CD14-positive monocyte (primary cell): ENCODE data around the gene KRIT1. TPM values are rescaled to one million over a fixed set of nuclear protein-coding genes. Genes with fewer than 3 reads are reported as not detected.
"Not testable (repeated sequence)": the region's sequence is repeated elsewhere in the genome, so short reads cannot be mapped to it uniquely, and the experiment has no call there.

Experiments used
- DNase-seq, 3 donors: peaks; one replicate each; pipeline ENCODE4 v3.0.0-alpha.2; 2011 to 2022
- H2AFZ ChIP-seq: 2 replicates; pipeline ENCODE4 v1.6.0; 2012; ENCODE audit warnings: mild to moderate bottlenecking, low read depth, low read length, inconsistent platforms; ENCODE audit not compliant: insufficient read depth, poor library complexity, severe bottlenecking
- H3K27ac ChIP-seq, 2 donors: 1 replicate in 1 of 2; 2 replicates in 1 of 2; pipeline ENCODE4 v1.5.1; 2012 to 2013; ENCODE audit warnings: low read length in 2 of 2, control low read depth in 1 of 2, inconsistent platforms in 1 of 2, low read depth in 1 of 2, mild to moderate bottlenecking in 1 of 2
- H3K27me3 ChIP-seq, 2 donors: one replicate each; pipeline versions ENCODE4 v1.6.0 to v1.6.1; 2011 to 2013; ENCODE audit warnings: low read length in 2 of 2; ENCODE audit not compliant: control insufficient read depth in 2 of 2, insufficient read depth in 2 of 2
- H3K36me3 ChIP-seq, 2 donors: replicated peaks in 1 of 2; 1 replicate in 1 of 2; 2 replicates in 1 of 2; pipeline versions ENCODE4 v1.5.1 to v1.6.1; 2012 to 2013; ENCODE audit warnings: low read length in 2 of 2, control low read depth in 1 of 2, inconsistent platforms in 1 of 2, mild to moderate bottlenecking in 1 of 2; ENCODE audit not compliant: insufficient read depth in 2 of 2, control insufficient read depth in 1 of 2
- H3K4me1 ChIP-seq, 2 donors: 1 replicate in 1 of 2; 2 replicates in 1 of 2; pipeline versions ENCODE4 v1.5.1 to v1.6.1; 2012 to 2013; ENCODE audit warnings: low read length in 2 of 2, control low read depth in 1 of 2, inconsistent platforms in 1 of 2, mild to moderate bottlenecking in 1 of 2, moderate library complexity in 1 of 2; ENCODE audit not compliant: insufficient read depth in 2 of 2, control insufficient read depth in 1 of 2
- H3K4me2 ChIP-seq: replicated peaks from 2 replicates; pipeline ENCODE3; 2012; ENCODE audit warnings: low read length, moderate library complexity, mild to moderate bottlenecking; ENCODE audit not compliant: poor library complexity, severe bottlenecking; ENCODE audit errors: extremely low read depth
- H3K4me3 ChIP-seq, 3 experiments: fragments of 200-600 bp in 1 of 3; sonication (generic) in 1 of 3; replicated peaks in 1 of 3; 1 replicate in 2 of 3; 2 replicates in 1 of 3; pipeline ENCODE4 v1.5.1; 2011 to 2013; ENCODE audit warnings: low read length in 3 of 3, mild to moderate bottlenecking in 3 of 3, control low read depth in 2 of 3, low read depth in 2 of 3, inconsistent platforms in 1 of 3, moderate library complexity in 1 of 3
- H3K79me2 ChIP-seq: 2 replicates; pipeline ENCODE4 v1.6.0; 2012; ENCODE audit warnings: mild to moderate bottlenecking, control low read depth, inconsistent platforms, low read length, moderate library complexity; ENCODE audit not compliant: insufficient read depth
- H3K9ac ChIP-seq: 2 replicates; pipeline ENCODE4 v1.6.0; 2017; ENCODE audit warnings: low read length, mild to moderate bottlenecking; ENCODE audit not compliant: insufficient read depth, poor library complexity, severe bottlenecking
- H3K9me3 ChIP-seq, 2 donors: replicated peaks in 1 of 2; 1 replicate in 1 of 2; 2 replicates in 1 of 2; pipeline versions ENCODE4 v1.5.1 to v1.6.1; 2012 to 2013; ENCODE audit warnings: low read length in 2 of 2, control low read depth in 1 of 2; ENCODE audit not compliant: control insufficient read depth in 1 of 2, insufficient read depth in 1 of 2
- H4K20me1 ChIP-seq: 2 replicates; pipeline ENCODE4 v1.6.0; 2012; ENCODE audit warnings: mild to moderate bottlenecking, low read length, control low read depth, moderate library complexity; ENCODE audit not compliant: insufficient read depth
- H3K27ac Mint-ChIP-seq, 7 donors: one replicate each; pipeline ENCODE4 v1.8.0; 2020; ENCODE audit warnings: mild to moderate bottlenecking in 7 of 7, mixed read lengths in 7 of 7, moderate library complexity in 6 of 7, inconsistent platforms in 2 of 7
- H3K27me3 Mint-ChIP-seq, 3 donors: one replicate each; pipeline ENCODE4 v1.8.0; 2021 to 2022; ENCODE audit warnings: low read depth in 3 of 3, mild to moderate bottlenecking in 3 of 3, mixed read lengths in 3 of 3, moderate library complexity in 3 of 3, inconsistent platforms in 1 of 3
- H3K36me3 Mint-ChIP-seq, 2 donors: one replicate each; pipeline ENCODE4 v1.8.0; 2020; ENCODE audit warnings: mixed read lengths in 2 of 2, inconsistent platforms in 1 of 2, mild to moderate bottlenecking in 1 of 2
- H3K4me1 Mint-ChIP-seq: one replicate; pipeline ENCODE4 v1.8.0; 2020; ENCODE audit warnings: mild to moderate bottlenecking, mixed read lengths
- H3K4me3 Mint-ChIP-seq, 2 donors: one replicate each; pipeline ENCODE4 v1.8.0; 2020; ENCODE audit warnings: mild to moderate bottlenecking in 2 of 2, mixed read lengths in 2 of 2, moderate library complexity in 1 of 2
- H3K9me3 Mint-ChIP-seq, 7 donors: one replicate each; pipeline ENCODE4 v1.8.0; 2020 to 2022; ENCODE audit warnings: mixed read lengths in 7 of 7, mild to moderate bottlenecking in 6 of 7, moderate library complexity in 6 of 7, inconsistent platforms in 2 of 7
- CTCF ChIP-seq: fragments of 200-600 bp; IDR thresholded peaks from one replicate; pipeline ENCODE4 v1.8.0; 2022; ENCODE audit warnings: antibody characterized with exemption, mild to moderate bottlenecking
- WGBS: methylation state at CpG from one replicate; pipeline ENCODE4 v1.1.5; 2013; ENCODE audit warnings: missing lambda C conversion rate; ENCODE audit not compliant: insufficient coverage; 5-methylcytosine and 5-hydroxymethylcytosine counted together
- intact Hi-C, 2 donors: fragments of 100-400 bp; cut with micrococcal nuclease; formaldehyde crosslinking; loops; one replicate each; pipeline versions ENCODE4 v1.15.0 to v1.15.1; 2023
- polyA plus RNA-seq, 3 donors: library from polyadenylated mRNA; depleted of rRNA in 1 of 3; unstranded in 2 of 3; stranded (reverse) in 1 of 3; fragments of 300-500 nt in 2 of 3; fragments of >200 nt in 1 of 3; fragmentation: Illumina TruSeq in 2 of 3; gene quantifications; 1 replicate in 2 of 3; 2 replicates in 1 of 3; pipeline ENCODE4 v1.2.3, GENCODE V29; 2012 to 2021

Gene KRIT1
- polyA plus RNA-seq, 3 donors: 4.7 to 28.8 (median 6.8) TPM

GRCh38 chr7:92192326-92192725 lies 53.4 kb downstream of the KRIT1 start:
- Histone ChIP-seq H3K9ac (no peak overlapping the region), H3K4me3 (no peak overlapping the region), H3K9me3 (peaks cover 25 to 42% of the 10 kb centered on the region in 2 donors), H3K27me3 (no peaks in the 10 kb centered on the region), H3K36me3 (peaks cover 6 to 29% of the 10 kb centered on the region in 2 donors), H4K20me1 (no peaks in the 10 kb centered on the region), H2AFZ (no peak overlapping the region), H3K4me1 (no peaks in the 10 kb centered on the region), H3K79me2 (no peaks in the 10 kb centered on the region), H3K27ac (no peak overlapping the region), H3K4me2 (no peak overlapping the region)
- WGBS: no CpG with 5 or more reads among the region's 3 CpGs
- peaks cover 18 to 26% of the 10 kb centered on the region in 2 donors for H3K36me3 Mint-ChIP-seq
- H3K4me3 Mint-ChIP-seq: no peak overlapping the region
- DNase-seq: no peak
- H3K4me1 Mint-ChIP-seq: no peaks in the 10 kb centered on the region
- peaks cover 18 to 61% (median 51%) of the 10 kb centered on the region in 7 donors for H3K9me3 Mint-ChIP-seq
- no peak overlapping the region for H3K27ac Mint-ChIP-seq
- no peak for TF ChIP-seq CTCF
- intact Hi-C loops: no loop called here
- H3K27me3 Mint-ChIP-seq: no peaks in the 10 kb centered on the region

DNA sequence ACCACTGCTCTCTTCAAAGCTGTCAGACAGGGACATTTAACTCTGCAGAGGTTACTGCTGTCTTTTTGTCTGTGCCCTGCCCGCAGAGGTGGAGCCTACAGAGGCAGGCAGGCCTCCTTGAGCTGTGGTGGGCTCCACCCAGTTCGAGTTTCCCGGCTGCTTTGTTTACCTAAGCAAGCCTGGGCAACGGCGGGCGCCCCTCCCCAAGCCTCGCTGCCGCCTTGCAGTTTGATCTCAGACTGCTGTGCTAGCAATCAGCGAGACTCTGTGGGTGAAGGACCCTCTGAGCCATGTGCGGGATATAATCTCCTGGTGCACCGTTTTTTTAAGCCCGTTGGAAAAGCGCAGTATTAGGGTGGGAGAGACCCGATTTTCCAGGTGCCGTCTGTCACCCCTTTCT lies 56.5 kb downstream of the KRIT1 start:
- H2AFZ ChIP-seq, H3K79me2 ChIP-seq, H3K27me3 Mint-ChIP-seq, H3K4me3 Mint-ChIP-seq, H3K27ac ChIP-seq, H3K27ac Mint-ChIP-seq, H3K4me3 ChIP-seq, H3K27me3 ChIP-seq, H3K4me1 ChIP-seq, intact Hi-C loops, H3K36me3 Mint-ChIP-seq, H3K36me3 ChIP-seq, H3K4me2 ChIP-seq, H3K9ac ChIP-seq, H4K20me1 ChIP-seq, H3K4me1 Mint-ChIP-seq, DNase-seq: not testable (repeated sequence)
- 93% methylated on average over 9 of the region's 15 CpGs for WGBS
- peaks cover 19 to 70% (median 60%) of the 10 kb centered on the region in 7 donors for H3K9me3 Mint-ChIP-seq
- peaks cover 25 to 42% of the 10 kb centered on the region in 2 donors for H3K9me3 ChIP-seq

DNA sequence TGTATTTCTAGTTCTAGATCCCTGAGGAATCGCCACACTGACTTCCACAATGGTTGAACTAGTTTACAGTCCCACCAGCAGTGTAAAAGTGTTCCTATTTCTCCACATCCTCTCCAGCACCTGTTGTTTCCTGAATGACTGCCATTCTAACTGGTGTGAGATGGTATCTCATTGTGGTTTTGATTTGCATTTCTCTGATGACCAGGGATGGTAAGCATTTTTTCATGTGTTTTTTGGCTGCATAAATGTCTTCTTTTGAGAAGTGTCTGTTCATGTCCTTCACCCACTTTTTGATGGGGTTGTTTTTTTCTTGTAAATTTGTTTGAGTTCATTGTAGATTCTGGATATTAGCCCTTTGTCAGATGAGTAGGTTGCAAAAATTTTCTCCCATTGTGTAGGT lies 61.4 kb downstream of the KRIT1 start:
- not testable (repeated sequence) for H3K27ac Mint-ChIP-seq

More for the DNA sequence above, 61.4 kb downstream of the KRIT1 start:
- H3K27ac ChIP-seq, H3K4me3 ChIP-seq, H2AFZ ChIP-seq, H3K9ac ChIP-seq, H3K4me3 Mint-ChIP-seq, DNase-seq, H3K4me1 ChIP-seq, H3K79me2 ChIP-seq, H3K36me3 ChIP-seq, H3K36me3 Mint-ChIP-seq, H4K20me1 ChIP-seq, H3K4me1 Mint-ChIP-seq, H3K4me2 ChIP-seq, intact Hi-C loops: not testable (repeated sequence)
- no CpG with 5 or more reads among the region's 1 CpG for WGBS
- H3K9me3 Mint-ChIP-seq: peaks cover 13 to 37% (median 24%) of the 10 kb centered on the region in 7 donors
- H3K27me3 Mint-ChIP-seq: peaks cover 6 to 18% (median 10%) of the 10 kb centered on the region in 3 donors
- Histone ChIP-seq H3K9me3 (peaks cover 7 to 11% of the 10 kb centered on the region in 2 donors), H3K27me3 (peaks cover 0 to 12% of the 10 kb centered on the region in 2 donors)
